HG02973 (cell line): ENCODE data around the gene ELOVL1.

Source experiments
- ATAC-seq: cut with Tn5 transposase; IDR thresholded peaks from one replicate; pipeline ENCODE4 v1.9.1; 2021; ENCODE audit warnings: moderate library complexity; ENCODE audit not compliant: unreplicated experiment

Gene ELOVL1

GRCh38 chr1:43331688-43332087, 36.1 kb downstream of the ELOVL1 start:
- ATAC-seq: no peak

DNA sequence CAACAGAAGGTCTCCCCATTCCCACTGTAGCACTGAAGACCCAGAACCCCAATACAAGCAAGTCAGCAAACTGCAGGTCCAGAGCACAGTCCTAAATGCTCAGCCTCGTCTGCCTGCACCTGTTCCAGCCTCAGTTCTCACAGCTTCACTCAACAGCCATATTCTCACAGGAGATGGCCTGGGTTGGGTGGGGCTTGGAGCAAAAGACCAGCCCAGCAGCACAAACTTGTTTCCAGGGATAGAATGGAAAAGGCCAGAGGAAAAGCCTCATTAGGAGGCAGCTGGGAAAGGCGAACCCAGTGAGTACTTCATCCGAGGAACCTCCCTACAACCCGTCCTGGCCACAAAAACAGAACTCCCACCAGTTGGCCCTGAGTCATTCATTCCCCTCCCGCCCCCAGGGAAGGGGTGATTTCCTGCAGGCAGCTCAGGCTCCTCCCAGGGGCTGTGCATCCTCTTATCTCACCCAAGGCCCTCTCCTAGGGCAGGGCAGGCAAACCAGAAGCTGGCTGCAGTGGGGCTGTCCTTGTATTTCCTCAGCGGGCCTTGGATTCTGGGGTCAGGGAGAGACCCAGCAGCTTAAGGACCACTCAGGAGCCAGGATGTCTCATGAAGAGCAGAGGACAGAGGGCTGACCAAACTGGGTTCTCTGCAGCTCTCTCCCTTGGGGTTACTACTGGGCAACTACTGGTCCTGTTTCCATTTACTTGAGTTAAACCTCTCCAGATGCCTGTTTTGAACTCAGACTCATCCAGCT, 37.6 kb downstream of the ELOVL1 start:
- ATAC-seq: no peak

DNA sequence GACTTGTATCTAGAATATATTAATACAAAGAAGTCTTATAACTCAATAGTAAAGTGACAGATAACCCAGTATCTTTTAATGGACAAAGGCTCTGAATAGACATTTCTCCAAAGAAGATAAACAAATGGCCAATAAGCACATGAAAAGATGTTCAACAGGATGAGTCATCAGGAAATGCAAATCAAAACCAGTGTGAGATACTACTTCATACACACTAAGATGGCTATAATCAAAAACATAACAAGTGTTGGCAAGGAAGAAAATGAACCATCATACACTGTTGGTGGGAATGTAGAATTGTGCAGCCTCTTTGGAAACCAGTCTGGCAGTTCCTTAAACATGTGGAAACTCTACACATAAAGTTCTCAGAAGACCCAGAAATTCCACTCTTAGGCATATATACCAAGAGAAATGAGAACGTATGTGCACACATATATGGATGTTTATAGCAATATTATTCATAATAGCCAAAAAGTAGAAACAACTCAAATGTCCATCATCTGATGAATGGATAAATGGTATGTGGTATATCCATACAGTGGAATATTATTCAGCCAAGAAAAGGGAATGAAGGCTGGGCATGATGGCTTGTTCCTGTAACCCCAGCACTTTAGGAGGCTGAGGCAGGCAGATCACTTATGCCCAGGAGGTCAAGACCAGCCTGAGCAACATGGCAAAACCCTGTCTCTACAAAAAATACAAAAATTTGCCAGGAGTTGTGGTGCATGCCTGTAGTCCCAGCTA, 40.1 kb downstream of the ELOVL1 start:
- no peak for ATAC-seq

- no peak for ATAC-seq
Observed at GRCh38 chr1:43325381-43325780, 42.4 kb downstream of the ELOVL1 start.

DNA sequence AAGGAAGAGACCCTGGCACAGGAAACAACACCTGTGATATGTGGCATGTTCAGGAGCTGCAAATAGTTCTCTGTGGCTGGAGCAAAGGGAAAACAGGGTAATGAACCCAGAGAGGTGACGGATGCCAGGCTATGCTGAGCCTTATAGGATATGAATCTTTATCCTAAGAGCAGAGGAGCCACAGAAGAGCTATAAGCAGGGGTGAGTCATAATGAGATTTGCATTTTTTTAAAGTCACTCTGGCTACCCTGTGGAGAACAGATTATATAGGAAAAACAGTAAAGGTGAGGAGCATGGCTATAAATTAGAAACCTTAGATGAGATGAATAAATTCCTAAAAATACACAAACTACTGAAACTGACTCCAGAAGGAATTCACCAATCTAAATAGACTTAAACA, 43.0 kb downstream of the ELOVL1 start:
- ATAC-seq: no peak

DNA sequence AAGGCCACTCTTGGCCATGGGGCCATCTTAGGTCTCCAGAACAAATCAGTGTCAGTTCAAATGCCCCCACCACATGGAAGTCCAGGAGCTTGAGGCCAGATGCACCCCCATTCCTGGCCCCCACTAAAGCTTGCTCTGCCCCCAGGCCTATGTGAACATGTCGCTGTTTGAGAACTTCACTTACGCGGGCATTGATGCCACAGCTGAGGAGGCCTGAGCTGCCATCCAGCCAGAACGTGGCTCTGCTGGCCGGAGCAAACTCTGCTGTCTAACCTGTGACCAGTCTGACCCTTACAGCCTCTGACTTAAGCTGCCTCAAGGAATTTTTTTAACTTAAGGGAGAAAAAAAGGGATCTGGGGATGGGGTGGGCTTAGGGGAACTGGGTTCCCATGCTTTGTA, 45.3 kb downstream of the ELOVL1 start:
- ATAC-seq: no peak

GRCh38 chr1:43321331-43321891, 46.4 kb downstream of the ELOVL1 start:
- no peak for ATAC-seq

DNA sequence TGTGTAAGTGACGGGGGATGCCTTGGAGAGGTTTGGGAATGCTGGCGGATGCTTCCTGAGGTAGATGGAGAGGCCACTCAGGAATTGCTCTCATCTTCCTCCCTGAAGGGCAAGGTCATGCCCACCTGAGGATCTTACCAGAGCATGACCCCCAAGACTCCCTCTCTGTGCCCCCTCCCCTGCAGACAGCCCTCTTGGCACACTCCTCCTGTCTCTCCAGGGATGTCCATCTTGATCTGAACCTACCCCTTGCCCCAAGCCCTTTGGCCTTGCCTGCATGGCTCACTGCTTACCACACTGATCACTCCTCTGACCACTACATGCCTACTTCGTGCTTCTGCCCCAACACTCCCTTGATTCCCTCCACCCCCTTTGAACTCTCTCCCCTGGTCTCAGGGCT, 48.0 kb downstream of the ELOVL1 start:
- no peak for ATAC-seq

DNA sequence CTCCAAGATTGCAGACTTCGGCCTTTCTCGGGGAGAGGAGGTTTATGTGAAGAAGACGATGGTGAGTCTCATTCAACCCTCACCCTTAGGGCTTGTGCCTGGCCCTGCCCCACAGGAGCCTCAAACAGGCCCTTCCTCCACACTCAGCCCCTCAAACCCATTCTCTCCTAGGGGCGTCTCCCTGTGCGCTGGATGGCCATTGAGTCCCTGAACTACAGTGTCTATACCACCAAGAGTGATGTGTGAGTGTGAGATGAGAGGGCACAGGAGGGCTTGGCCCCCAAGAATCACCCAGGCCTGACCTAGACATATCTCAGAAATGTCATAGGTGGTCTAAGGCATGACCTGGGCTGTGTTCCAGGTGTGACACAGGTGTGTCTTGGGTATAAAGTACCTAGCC, 48.5 kb downstream of the ELOVL1 start:
- no peak for ATAC-seq

DNA sequence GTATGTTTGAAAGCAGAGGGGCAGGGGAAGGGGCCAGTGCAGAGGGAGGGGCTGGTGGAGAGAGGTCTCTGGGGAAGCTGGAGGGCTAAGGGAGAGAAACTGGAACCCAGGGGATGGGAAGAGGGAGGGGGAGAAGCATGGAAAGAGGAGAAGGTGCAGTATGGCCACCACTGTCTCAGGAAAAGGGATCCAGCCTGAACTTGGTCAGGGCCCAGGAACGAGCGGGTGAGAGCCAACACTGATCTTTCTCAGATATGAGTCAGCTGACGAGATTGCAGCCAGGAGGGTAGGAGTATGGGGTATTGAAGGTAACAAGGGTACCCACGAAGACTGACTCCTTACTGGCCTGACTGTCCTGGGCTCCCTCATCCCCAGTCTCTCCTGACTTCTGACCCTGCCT, 49.0 kb downstream of the ELOVL1 start:
- ATAC-seq: no peak

DNA sequence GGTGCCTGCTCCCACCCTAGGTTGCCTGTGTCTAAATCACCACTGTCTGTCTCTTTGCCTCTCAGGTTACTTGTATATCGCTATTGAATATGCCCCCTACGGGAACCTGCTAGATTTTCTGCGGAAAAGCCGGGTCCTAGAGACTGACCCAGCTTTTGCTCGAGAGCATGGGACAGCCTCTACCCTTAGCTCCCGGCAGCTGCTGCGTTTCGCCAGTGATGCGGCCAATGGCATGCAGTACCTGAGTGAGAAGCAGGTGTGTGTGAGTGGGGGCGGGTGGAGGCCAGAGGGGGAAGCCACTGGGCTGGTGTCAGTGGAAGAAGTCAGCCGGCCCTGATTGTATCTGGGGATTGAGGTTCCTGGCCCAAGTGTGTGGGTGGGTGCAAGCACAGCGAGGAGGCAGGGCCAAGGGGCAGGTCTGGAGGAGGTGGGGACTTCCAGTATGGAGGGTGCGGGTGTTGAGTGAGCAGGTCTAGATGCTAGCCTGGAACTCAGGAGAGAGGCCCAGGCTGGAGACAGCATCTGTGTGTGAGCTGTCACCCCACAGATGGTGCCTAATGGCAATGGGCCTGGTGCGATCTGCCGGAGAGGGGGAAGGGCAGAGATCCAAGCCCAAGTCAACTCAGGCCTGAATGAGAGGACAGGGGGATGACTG, 49.9 kb downstream of the ELOVL1 start:
- ATAC-seq: no peak

DNA sequence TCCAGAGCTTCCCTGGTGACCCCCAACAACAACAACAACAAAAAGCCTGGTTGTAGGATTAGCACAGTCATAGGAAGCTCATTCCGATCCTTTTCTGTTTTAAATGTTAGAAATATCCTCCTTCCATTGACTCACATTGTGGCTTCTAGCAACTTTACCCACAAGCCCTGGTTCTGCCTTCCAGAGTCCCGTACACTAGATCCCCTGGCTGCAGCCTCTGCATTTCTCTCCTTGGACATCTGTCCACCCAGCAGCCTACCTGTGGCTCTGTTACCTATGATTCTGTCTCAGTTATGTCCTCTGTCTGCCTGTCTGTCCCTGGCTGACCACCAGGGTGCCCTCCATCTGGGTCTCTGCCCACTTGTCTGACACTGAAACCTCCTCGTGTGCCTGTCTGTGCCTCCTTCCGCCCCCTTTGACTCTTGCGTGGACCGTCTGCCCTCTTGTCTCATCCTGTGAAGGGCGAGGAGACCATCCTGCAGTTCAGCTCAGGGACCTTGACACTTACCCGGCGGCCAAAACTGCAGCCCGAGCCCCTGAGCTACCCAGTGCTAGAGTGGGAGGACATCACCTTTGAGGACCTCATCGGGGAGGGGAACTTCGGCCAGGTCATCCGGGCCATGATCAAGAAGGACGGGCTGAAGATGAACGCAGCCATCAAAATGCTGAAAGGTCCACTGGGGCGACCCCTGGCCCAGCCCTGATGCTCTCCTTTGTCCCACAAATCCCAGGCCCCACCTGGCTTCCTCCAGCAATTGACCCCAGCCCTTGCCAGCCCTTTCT, 50.9 kb downstream of the ELOVL1 start:
- ATAC-seq: no peak

DNA sequence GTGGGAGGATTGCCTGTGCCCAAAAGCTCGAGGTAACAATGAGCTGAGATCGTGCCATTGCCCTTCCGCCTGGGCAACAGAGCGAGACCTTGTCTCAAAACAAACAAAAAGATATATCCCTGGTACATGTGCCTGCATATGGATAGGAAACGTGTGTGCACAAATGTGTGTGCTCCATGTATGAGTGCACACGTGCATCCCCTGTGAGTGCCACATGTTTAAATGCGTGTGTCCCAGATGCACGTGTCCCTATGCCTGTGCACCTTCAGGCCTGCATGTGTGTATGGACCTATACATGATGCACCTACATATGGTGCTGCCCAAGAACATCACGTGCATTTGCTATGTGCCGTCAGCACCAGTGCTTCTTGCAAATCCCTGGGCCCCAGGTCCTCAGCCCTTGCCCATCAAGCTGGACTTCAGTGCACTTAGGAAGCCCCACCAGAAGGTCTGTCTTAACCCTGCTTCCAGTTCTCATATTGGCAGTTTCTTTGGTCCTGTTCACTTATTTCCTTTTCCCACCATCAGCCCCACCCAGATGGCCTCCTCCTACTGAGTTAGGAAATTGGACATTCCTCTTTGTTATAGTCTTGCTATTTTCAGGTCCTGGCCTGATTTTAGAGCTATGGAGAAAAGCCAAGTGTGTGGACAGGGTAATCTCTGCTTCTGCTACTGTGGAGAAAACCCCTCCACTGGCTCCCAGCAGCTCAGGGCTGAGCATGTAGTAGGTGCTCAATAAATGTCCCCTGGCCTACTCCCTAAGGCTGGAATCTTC, 51.7 kb downstream of the ELOVL1 start:
- ATAC-seq: no peak

GRCh38 chr1:43315481-43315880, 52.3 kb downstream of the ELOVL1 start:
- no peak for ATAC-seq

- ATAC-seq: no peak
Observed at GRCh38 chr1:43314233-43314632, 53.6 kb downstream of the ELOVL1 start.

GRCh38 chr1:43313771-43314170, 54.0 kb downstream of the ELOVL1 start:
- no peak for ATAC-seq
